Nephron progenitor cell (in vitro differentiated cells): ENCODE data around the gene HES3.

Experiments
- DNase-seq: peaks from one replicate; pipeline ENCODE4 v3.0.0; 2021
- H3K27ac Mint-ChIP-seq: 2 replicates; pipeline ENCODE4 v1.8.0; 2021; ENCODE audit warnings: mild to moderate bottlenecking, moderate library complexity, mixed read lengths
- H3K27me3 Mint-ChIP-seq: 2 replicates; pipeline ENCODE4 v1.8.0; 2021; ENCODE audit warnings: mild to moderate bottlenecking, low read depth, mixed read lengths; ENCODE audit not compliant: poor library complexity
- H3K36me3 Mint-ChIP-seq: 2 replicates; pipeline ENCODE4 v1.8.0; 2021; ENCODE audit warnings: low read depth, mixed read lengths
- H3K4me1 Mint-ChIP-seq: 2 replicates; pipeline ENCODE4 v1.8.0; 2021; ENCODE audit warnings: mixed read lengths
- H3K4me3 Mint-ChIP-seq: 2 replicates; pipeline ENCODE4 v1.8.0; 2021; ENCODE audit warnings: mild to moderate bottlenecking, moderate library complexity, mixed read lengths
- H3K9me3 Mint-ChIP-seq: 2 replicates; pipeline ENCODE4 v1.8.0; 2021; ENCODE audit warnings: mild to moderate bottlenecking, moderate library complexity, mixed read lengths
- TF ChIP-seq, protein P1 (sequence below): fragments of 200-600 bp; sonication (generic); IDR thresholded peaks from 2 replicates; pipeline ENCODE4 v1.5.0; 2021; ENCODE audit warnings: antibody characterized with exemption

The HES3 gene

DNA sequence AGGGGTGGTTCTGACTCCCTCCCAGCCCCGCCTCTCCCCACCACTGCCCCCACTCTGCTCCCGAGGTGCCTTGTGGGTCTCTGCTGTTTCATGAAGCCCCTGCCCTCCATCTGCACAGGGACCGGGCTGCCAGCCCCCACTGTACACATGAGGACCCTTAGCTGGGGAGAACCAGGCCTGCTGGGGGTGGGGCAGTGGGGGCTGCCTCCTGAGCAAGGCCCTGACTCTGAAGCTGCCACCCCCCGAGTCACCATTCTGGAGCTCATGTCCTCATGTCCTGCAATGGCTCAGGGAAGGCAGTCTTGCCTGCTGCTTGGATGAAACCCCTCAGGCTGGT is 8.4 kb downstream of the HES3 start:
- H3K9me3 Mint-ChIP-seq, result no peaks in the 10 kb centered on the region
- H3K27me3 Mint-ChIP-seq, result peaks cover 72% of the 10 kb centered on the region
- H3K36me3 Mint-ChIP-seq, result no peaks in the 10 kb centered on the region
- no peak overlapping the region for H3K27ac Mint-ChIP-seq
- TF ChIP-seq, protein P1, sequence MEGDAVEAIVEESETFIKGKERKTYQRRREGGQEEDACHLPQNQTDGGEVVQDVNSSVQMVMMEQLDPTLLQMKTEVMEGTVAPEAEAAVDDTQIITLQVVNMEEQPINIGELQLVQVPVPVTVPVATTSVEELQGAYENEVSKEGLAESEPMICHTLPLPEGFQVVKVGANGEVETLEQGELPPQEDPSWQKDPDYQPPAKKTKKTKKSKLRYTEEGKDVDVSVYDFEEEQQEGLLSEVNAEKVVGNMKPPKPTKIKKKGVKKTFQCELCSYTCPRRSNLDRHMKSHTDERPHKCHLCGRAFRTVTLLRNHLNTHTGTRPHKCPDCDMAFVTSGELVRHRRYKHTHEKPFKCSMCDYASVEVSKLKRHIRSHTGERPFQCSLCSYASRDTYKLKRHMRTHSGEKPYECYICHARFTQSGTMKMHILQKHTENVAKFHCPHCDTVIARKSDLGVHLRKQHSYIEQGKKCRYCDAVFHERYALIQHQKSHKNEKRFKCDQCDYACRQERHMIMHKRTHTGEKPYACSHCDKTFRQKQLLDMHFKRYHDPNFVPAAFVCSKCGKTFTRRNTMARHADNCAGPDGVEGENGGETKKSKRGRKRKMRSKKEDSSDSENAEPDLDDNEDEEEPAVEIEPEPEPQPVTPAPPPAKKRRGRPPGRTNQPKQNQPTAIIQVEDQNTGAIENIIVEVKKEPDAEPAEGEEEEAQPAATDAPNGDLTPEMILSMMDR, result no peak
- peaks cover 5% of the 10 kb centered on the region for H3K4me1 Mint-ChIP-seq
- DNase-seq, result no peak
- no peak overlapping the region for H3K4me3 Mint-ChIP-seq

DNA sequence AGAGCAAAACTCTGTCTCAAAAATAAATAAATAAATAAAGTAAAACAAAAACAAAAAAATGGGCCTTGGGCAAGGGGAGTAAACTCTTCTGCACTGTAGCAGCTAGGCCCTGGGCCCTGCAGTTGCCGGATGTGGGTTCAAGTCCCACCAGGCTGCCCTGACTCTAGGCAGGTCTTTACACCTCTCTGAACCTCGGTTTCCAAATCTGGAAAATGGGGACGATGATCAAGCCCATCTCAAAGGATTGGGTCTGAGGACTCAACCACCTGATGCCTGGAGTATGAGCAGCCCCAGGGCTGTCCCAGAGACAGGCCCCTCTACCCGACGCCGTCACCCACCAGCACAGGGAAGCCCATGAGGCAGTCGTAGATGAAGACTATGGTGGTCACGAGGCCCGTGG is 9.4 kb downstream of the HES3 start:
- Mint-ChIP-seq H3K9me3 (no peaks in the 10 kb centered on the region), H3K27ac (no peak overlapping the region), H3K4me1 (peaks cover 5% of the 10 kb centered on the region), H3K36me3 (no peaks in the 10 kb centered on the region), H3K27me3 (peaks cover 70% of the 10 kb centered on the region), H3K4me3 (no peak overlapping the region)
- no peak for DNase-seq
- TF ChIP-seq, protein P1, result no peak

DNA sequence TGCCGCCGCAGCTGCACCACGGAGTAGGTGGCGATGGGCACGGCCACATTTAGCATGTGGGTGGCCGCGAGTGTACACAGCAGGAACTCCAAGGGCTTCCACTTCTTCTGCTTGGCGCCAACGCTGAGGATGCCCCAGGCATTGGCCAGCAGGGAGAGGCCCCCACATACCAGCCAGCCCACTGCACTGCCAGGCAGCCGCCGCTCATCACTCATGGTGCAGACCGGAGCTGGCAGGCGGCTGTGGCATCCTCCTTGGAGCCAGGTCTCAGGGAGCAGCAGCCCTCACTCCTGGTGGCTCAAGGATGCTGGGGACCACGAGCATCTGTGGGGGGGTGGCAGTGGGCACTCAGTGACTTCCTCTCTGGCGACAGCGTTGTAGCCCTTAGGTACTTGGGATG is 10.7 kb downstream of the HES3 start:
- H3K27ac Mint-ChIP-seq, result no peak overlapping the region
- TF ChIP-seq, protein P1, result no peak
- peaks cover 76% of the 10 kb centered on the region for H3K27me3 Mint-ChIP-seq
- no peak for DNase-seq
- peaks cover 12% of the 10 kb centered on the region for H3K4me1 Mint-ChIP-seq
- no peaks in the 10 kb centered on the region for H3K9me3 Mint-ChIP-seq
- no peak overlapping the region for H3K4me3 Mint-ChIP-seq
- no peaks in the 10 kb centered on the region for H3K36me3 Mint-ChIP-seq

DNA sequence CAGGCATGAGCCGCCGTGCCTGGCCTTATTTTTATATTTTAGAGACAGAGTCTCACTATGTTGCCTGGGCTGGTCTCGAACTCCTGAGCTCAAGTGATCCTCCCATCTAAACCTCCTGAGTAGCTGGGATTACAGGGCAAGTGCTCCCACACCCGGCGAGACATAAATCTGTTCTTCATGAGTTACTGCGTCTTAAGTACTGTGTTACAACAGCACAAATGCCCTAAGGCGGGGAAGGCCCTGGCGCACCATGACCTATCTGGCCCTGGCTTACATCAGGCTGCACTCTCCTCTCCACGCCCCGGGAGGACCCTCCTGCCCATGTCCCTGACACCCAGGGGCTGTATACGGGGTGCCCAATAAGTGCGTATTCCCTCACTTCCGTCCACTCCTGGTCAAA is 12.7 kb downstream of the HES3 start:
- Mint-ChIP-seq H3K27me3 (peaks cover 65% of the 10 kb centered on the region), H3K4me3 (no peak overlapping the region), H3K27ac (peak overlapping the region; percentile 53)

DNA sequence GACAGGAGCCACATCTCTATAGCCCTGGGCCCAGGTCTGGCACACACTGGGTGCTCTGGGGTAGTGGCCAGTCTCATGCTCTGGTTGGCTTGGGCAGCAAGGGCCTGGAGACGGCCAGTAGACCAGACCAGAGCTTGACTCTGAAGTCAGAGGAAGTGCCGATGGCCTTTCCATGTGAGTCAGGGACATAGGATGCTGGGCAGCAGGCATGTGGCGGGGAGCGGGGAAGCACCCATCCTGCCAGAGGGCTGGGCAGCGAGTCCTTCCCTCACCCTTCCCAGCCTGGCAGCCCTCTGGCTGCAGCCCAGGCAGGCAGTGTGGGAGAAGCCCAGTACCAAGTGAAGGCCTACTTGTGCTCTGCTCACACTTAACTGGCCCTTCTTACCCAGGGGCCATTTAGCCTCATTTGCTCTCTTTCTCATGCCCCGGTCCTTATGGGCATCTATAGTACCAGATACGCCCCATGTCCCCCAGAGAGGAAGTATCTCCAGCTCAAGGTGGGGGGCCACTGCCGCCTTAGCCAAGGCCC is 13.6 kb downstream of the HES3 start:
- no peak overlapping the region for H3K27ac Mint-ChIP-seq
- TF ChIP-seq, protein P1, result no peak
- peaks cover 23% of the 10 kb centered on the region for H3K4me1 Mint-ChIP-seq
- peaks cover 64% of the 10 kb centered on the region for H3K27me3 Mint-ChIP-seq
- H3K36me3 Mint-ChIP-seq, result no peaks in the 10 kb centered on the region
- no peaks in the 10 kb centered on the region for H3K9me3 Mint-ChIP-seq
- no peak for DNase-seq
- no peak overlapping the region for H3K4me3 Mint-ChIP-seq

More for the DNA sequence above, 12.7 kb downstream of the HES3 start:
- Mint-ChIP-seq H3K9me3 (no peaks in the 10 kb centered on the region), H3K4me1 (peaks cover 14% of the 10 kb centered on the region), H3K36me3 (no peaks in the 10 kb centered on the region)
- DNase-seq, result no peak
- TF ChIP-seq, protein P1, result no peak

DNA sequence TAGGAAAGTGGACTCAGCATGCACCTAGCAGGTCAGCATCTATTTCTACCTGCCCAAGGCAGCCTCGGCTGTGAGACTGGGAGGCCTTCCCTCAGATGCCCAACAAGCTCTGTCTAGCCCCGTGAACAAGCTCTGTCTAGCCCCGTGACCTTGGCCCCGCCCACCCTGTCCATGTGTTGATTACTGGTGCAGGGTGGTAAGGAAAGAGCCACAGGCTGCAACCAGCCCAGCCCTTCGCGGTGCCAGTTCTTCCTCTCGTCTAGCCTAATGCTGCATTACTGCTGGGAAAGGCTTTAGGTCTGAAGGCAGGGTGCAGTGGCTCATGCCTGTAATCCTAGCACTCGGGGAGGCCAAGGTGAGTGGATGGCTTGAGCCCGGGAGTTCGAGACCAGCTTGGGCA is 14.7 kb downstream of the HES3 start:
- TF ChIP-seq, protein P1, result no peak
- Mint-ChIP-seq H3K4me1 (peaks cover 33% of the 10 kb centered on the region), H3K9me3 (no peaks in the 10 kb centered on the region), H3K4me3 (peak overlapping the region; percentile 34), H3K27me3 (peaks cover 57% of the 10 kb centered on the region), H3K36me3 (no peaks in the 10 kb centered on the region), H3K27ac (no peak overlapping the region)
- no peak for DNase-seq
